Skeletal muscle satellite cell (primary cell): Measurements from ENCODE around the gene IL1RAPL2.
"Not testable (repeated sequence)": the region's sequence is repeated elsewhere in the genome, so short reads cannot be mapped to it uniquely, and the experiment has no call there.

Source experiments
- H3K27me3 ChIP-seq: 2 replicates; pipeline ENCODE4 v1.7.0; 2013; ENCODE audit warnings: low read length; ENCODE audit not compliant: control insufficient read depth, insufficient read depth
- H3K36me3 ChIP-seq: 2 replicates; pipeline ENCODE4 v1.7.0; 2013; ENCODE audit warnings: mild to moderate bottlenecking, control low read depth, low read length; ENCODE audit not compliant: insufficient read depth
- H3K4me1 ChIP-seq: 2 replicates; pipeline ENCODE4 v1.7.0; 2013; ENCODE audit warnings: low read length; ENCODE audit not compliant: control insufficient read depth, insufficient read depth
- H3K4me2 ChIP-seq: 2 replicates; pipeline ENCODE4 v1.7.0; 2013; ENCODE audit warnings: mild to moderate bottlenecking, low read length
- H3K4me3 ChIP-seq: 2 replicates; pipeline ENCODE4 v1.7.0; 2013; ENCODE audit warnings: low read length
- H3K9ac ChIP-seq: 2 replicates; pipeline ENCODE4 v1.7.0; 2013; ENCODE audit warnings: mild to moderate bottlenecking, low read depth, low read length, moderate library complexity
- H3K9me3 ChIP-seq: replicated peaks from 2 replicates; pipeline ENCODE4 v1.7.0; 2013; ENCODE audit warnings: mild to moderate bottlenecking, control low read depth, low read length

Gene IL1RAPL2

DNA sequence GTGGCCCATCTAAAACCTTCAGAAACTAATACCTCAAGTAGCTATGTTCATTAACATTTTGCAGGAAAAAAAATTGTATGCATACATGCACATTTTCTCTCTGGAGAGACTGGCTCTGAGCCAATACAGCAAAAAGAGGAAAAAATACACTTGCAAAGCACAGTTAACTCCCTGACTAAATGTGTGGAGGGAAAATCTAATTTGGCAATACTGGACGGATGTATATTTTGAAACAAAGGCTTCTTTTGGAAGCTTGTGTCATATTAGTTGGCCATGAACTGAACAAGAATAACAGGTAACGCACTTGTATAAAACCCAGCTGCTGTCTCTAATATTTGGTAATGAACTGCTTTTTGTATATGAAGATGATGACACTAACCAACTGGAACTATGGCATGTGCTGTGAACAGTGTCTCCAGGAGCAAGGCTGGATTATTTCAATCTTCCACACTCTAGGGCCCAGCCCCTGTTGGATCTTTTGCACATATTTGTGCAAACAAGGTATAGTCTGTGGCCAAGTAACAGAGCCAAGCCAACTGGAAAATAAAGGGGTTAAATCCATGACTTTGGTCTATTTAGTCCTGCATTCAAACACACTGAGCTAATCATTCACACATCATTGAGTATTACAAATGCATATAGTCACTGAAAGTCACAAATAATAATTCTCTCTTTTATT, 1188.4 kb downstream of the IL1RAPL2 start:
- H3K4me3 ChIP-seq = no peak overlapping the region
- H3K27me3 ChIP-seq = peaks cover 19% of the 10 kb centered on the region
- H3K4me2 ChIP-seq = no peak overlapping the region
- H3K9me3 ChIP-seq = no peaks in the 10 kb centered on the region
- H3K9ac ChIP-seq = no peak overlapping the region
- no peaks in the 10 kb centered on the region for H3K36me3 ChIP-seq
- H3K4me1 ChIP-seq = no peaks in the 10 kb centered on the region

DNA sequence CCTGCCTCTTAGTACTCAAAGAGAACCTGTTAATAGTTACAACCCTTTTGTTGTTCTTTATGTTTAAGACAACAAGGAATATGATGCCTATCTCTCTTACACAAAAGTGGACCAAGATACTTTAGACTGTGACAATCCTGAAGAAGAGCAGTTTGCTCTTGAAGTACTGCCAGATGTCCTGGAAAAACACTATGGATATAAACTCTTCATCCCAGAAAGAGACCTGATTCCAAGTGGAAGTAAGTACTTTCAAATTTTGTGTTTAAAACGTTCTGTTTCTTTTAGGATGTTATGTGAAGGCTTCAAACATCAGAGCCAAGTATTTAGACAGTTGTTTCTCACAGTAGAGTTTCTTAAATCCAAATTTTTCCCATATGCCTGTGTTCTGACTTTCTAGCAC, 1189.1 kb downstream of the IL1RAPL2 start:
- Histone ChIP-seq H3K4me2 (no peak overlapping the region), H3K9ac (no peak overlapping the region), H3K36me3 (no peaks in the 10 kb centered on the region), H3K9me3 (no peaks in the 10 kb centered on the region), H3K4me1 (no peaks in the 10 kb centered on the region), H3K4me3 (no peak overlapping the region), H3K27me3 (peaks cover 22% of the 10 kb centered on the region)

DNA sequence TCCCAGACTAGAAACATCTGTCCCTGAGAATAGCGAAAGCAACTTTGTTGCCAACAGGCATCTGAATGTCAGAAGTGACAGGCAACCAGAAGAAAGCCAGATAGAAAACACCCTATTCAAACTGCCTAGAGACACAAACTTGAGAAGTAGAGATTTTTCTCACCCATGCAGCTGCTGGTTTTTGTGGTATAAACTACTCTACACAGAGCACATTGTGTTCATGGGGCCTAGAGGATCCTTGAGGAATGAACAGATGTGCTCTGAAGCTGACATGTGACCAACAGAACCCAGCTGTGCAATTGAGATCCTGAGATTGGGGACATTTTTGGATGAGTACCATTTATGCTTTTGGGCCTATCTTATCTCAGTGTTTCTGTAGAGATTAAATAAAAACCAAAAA, 1192.8 kb downstream of the IL1RAPL2 start:
- H3K9me3 ChIP-seq = no peaks in the 10 kb centered on the region
- peaks cover 31% of the 10 kb centered on the region for H3K27me3 ChIP-seq
- H3K4me3 ChIP-seq = no peak overlapping the region
- H3K9ac ChIP-seq = no peak overlapping the region
- H3K4me1 ChIP-seq = no peaks in the 10 kb centered on the region
- no peak overlapping the region for H3K4me2 ChIP-seq
- no peaks in the 10 kb centered on the region for H3K36me3 ChIP-seq

DNA sequence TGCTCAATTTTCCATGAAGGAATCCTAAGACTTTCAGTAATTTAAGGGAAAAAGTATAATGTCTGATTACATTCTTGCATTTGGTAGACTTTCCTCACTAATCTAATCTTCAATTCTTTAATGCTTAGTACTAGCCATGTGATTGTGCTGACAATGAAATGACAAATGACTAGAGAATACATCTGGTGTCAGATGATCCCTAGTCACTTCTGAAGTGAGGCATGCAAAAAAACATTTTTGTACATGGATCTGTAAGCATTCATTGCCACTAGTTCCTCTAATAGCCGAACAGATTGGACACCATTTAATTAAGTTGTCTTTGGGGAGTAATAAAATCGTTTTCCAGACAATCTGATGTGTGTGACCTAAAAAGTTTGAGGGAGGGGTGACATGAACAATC, 1193.6 kb downstream of the IL1RAPL2 start:
- H3K4me2 ChIP-seq = no peak overlapping the region
- H3K4me3 ChIP-seq = no peak overlapping the region
- peaks cover 31% of the 10 kb centered on the region for H3K27me3 ChIP-seq
- no peaks in the 10 kb centered on the region for H3K4me1 ChIP-seq
- H3K9me3 ChIP-seq = no peaks in the 10 kb centered on the region
- H3K9ac ChIP-seq = no peak overlapping the region
- H3K36me3 ChIP-seq = no peaks in the 10 kb centered on the region

DNA sequence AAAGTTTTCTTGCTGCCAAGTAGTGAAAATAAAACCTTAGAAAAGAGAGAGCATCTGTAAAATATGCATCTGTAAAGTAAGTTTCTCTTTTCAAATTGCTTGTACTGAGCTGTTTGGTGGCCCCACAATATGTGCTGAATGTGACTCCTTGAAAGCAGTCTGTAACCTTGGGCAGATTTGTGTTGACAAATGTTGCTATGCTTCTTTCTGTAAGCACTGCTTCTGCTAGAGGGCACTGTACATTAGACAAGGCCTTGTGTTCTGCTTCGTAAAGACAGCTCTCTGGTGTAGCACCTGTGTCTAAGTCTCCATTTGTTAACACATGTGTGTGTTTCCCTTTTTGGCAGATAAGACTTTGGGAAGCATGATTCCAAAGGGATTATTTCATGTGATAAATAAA, 1199.7 kb downstream of the IL1RAPL2 start:
- Histone ChIP-seq H3K9me3 (no peaks in the 10 kb centered on the region), H3K36me3 (no peaks in the 10 kb centered on the region), H3K4me3 (no peak overlapping the region), H3K4me2 (no peak overlapping the region), H3K27me3 (peaks cover 17% of the 10 kb centered on the region), H3K4me1 (no peaks in the 10 kb centered on the region), H3K9ac (no peak overlapping the region)

DNA sequence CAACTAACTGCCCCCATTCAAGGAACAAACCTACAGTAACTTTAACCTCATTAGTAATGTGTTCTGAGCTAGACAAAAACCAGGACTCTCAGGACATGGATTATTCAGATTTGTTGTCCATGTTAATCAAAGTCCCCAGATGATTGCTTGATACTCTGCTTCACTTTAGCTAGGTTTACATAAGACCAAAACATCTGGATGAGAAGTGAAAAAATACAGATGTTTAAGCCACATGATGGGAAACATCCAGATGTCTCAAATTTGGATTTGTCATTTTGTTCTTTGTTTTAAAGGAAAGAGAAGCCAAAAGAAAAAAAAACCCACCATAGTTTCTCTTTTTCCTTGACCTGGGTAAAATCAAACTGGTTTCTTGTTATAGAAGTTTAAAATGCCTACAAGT, 1207.8 kb downstream of the IL1RAPL2 start:
- no peaks in the 10 kb centered on the region for H3K9me3 ChIP-seq
- no peak overlapping the region for H3K9ac ChIP-seq
- peaks cover 34% of the 10 kb centered on the region for H3K27me3 ChIP-seq
- no peak overlapping the region for H3K4me3 ChIP-seq
- no peak overlapping the region for H3K4me2 ChIP-seq
- H3K4me1 ChIP-seq = no peaks in the 10 kb centered on the region
- no peaks in the 10 kb centered on the region for H3K36me3 ChIP-seq

DNA sequence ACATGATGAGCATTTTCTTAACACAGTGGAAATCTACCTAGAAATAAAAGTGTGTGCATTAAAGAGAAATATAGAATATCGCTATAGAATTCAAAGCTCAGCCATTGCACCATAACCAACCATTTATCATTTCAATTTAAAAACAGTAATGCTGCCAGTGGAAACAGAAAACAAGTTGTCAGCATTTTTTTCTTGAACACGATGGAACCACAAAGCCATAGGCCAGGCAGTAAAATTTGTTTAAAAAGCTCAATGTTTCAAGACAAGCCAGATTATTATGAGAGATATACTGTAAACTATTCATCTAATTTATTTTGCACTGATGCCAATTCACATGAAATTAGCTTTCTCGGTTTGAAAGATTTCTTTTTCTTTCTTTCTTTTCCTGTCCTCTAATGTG, 1209.7 kb downstream of the IL1RAPL2 start:
- Histone ChIP-seq H3K4me3 (no peak overlapping the region), H3K36me3 (no peaks in the 10 kb centered on the region), H3K4me2 (no peak overlapping the region), H3K4me1 (no peaks in the 10 kb centered on the region), H3K9me3 (no peaks in the 10 kb centered on the region), H3K9ac (no peak overlapping the region), H3K27me3 (peaks cover 30% of the 10 kb centered on the region)

DNA sequence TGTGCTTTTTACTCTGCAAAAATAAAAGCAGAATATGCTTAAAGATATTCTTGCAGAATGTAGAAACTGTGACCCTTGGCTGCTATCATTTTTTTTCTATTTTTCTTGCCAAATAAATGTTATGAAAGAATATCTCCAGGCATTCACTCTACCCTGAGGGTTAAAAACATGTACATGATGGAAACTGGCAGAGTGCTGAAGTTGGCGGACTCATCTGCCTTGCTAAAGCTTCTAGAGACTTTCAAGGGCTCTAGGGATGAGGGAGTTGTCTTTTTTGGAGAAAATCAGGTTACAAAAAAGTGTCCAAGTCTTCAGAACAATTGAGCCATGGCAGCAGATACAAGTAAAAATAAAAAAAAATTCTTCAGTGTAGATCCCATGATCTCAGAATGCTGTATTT, 1215.8 kb downstream of the IL1RAPL2 start:
- H3K4me2 ChIP-seq = no peak overlapping the region
- H3K27me3 ChIP-seq = peaks cover 14% of the 10 kb centered on the region

DNA sequence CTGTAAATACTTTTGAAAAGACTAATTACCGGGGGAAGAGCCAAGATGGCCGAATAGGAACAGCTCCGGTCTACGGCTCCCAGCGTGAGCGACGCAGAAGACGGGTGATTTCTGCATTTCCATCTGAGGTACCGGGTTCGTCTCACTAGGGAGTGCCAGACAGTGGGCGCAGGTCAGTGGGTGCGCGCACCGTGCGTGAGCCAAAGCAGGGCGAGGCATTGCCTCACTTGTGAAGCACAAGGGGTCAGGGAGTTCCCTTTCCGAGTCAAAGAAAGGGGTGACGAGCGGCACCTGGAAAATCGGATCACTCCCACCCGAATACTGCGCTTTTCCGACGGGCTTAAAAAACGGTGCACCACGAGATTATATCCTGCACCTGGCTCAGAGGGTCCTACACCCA, 1230.9 kb downstream of the IL1RAPL2 start:
- not testable (repeated sequence) for H3K4me1 ChIP-seq, H3K9me3 ChIP-seq, H3K36me3 ChIP-seq, H3K4me3 ChIP-seq, H3K4me2 ChIP-seq, H3K27me3 ChIP-seq, H3K9ac ChIP-seq

More for the DNA sequence above, 1215.8 kb downstream of the IL1RAPL2 start:
- Histone ChIP-seq H3K4me1 (no peaks in the 10 kb centered on the region), H3K36me3 (no peaks in the 10 kb centered on the region), H3K4me3 (no peak overlapping the region), H3K9me3 (no peaks in the 10 kb centered on the region), H3K9ac (no peak overlapping the region)

DNA sequence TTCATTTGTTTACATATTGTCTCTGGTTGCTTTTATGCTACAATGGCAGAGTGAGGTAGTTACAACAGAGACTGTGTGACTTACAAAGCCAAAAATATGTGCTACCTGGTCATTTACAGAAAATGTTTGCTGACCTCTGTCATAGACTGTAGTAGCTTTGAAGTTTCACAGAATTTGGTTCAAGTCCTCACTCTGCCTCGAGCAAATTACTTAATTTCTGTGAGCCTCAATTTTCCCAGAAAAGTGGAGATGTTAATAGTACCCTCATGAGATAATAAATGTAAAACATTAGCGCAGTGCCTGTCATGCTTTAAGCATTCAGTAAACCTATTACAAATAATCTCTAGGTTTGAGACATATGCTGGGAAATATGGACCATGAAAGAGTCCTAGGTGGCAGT, 1237.9 kb downstream of the IL1RAPL2 start:
- Histone ChIP-seq H3K36me3 (no peaks in the 10 kb centered on the region), H3K9ac (no peak overlapping the region), H3K27me3 (no peaks in the 10 kb centered on the region), H3K4me3 (no peak overlapping the region), H3K9me3 (no peaks in the 10 kb centered on the region), H3K4me1 (no peaks in the 10 kb centered on the region), H3K4me2 (no peak overlapping the region)

DNA sequence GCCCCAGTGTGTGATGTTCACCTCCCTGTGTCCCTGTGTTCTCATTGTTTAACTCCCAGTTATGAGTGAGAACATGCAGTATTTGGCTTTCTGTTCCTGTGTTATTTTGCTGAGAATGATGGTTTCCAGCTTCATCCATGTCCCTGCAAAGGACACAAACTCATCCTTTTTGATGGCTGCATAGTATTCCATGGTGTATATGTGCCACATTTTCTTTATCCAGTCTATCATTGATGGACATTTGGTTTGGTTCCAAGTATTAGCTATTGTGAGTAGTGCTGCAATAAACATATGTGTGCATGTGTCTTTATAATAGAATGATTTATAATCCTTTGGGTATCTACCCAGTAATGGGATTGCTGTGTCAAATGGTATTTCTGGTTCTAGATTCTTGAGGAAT, 1239.7 kb downstream of the IL1RAPL2 start:
- H3K36me3 ChIP-seq, H3K4me1 ChIP-seq, H3K4me2 ChIP-seq, H3K27me3 ChIP-seq, H3K9me3 ChIP-seq, H3K9ac ChIP-seq, H3K4me3 ChIP-seq: not testable (repeated sequence)

DNA sequence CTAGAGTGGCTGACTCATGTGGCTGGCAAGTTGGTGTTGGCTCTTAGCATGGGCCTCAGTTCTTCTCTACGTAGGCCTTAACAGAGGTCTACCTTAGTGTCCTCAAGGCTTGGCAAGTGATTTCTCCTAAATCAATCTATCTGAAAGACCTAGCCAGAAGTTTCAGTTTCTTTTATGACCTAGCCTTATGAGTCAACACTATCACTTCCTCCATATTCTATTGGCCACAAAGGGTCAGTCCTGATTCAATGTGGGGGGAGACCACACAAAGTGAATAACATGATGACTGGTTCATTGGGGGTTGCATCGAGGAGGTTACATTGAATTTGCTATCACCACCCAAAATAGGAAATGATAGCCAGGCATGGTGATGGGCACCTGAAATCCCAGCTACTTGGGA, 1250.5 kb downstream of the IL1RAPL2 start:
- Histone ChIP-seq H3K4me2 (no peak overlapping the region), H3K4me3 (no peak overlapping the region), H3K27me3 (peaks cover 40% of the 10 kb centered on the region), H3K9me3 (no peaks in the 10 kb centered on the region), H3K36me3 (no peaks in the 10 kb centered on the region), H3K9ac (no peak overlapping the region), H3K4me1 (no peaks in the 10 kb centered on the region)
